CD4-positive, alpha-beta T cell treated with Interleukin-6 at 100 ng/mL for 8 hours (primary cell): ENCODE data around the gene FSCN2.
"Not testable (repeated sequence)": the region's sequence is repeated elsewhere in the genome, so short reads cannot be mapped to it uniquely, and the experiment has no call there.

Experiments
- DNase-seq: peaks from one replicate; pipeline ENCODE4 v3.0.0-alpha.2; 2020; ENCODE audit warnings: mixed read lengths, low spot score

FSCN2 gene

GRCh38 chr17:81579821-81580321 lies 51.7 kb downstream of the FSCN2 start:
- DNase-seq, result no peak

GRCh38 chr17:81580481-81580880 lies 52.3 kb downstream of the FSCN2 start:
- DNase-seq, result no peak

GRCh38 chr17:81581758-81582157 lies 53.6 kb downstream of the FSCN2 start:
- no peak for DNase-seq

- DNase-seq, result no peak
These were observed 54.2 kb downstream of the FSCN2 start for GRCh38 chr17:81582341-81582740.

- DNase-seq, result no peak
These were observed 54.6 kb downstream of the FSCN2 start for GRCh38 chr17:81582749-81583148.

GRCh38 chr17:81583589-81584342 lies 55.6 kb downstream of the FSCN2 start:
- DNase-seq, result no peak

GRCh38 chr17:81584771-81585170 lies 56.6 kb downstream of the FSCN2 start:
- DNase-seq, result not testable (repeated sequence)

GRCh38 chr17:81586096-81586495 lies 57.9 kb downstream of the FSCN2 start:
- no peak for DNase-seq
